KBM-7 (cell line): Measurements from ENCODE around the gene ANAPC7.
"Not testable (repeated sequence)": the region's sequence is repeated elsewhere in the genome, so short reads cannot be mapped to it uniquely, and the experiment has no call there.

Experiments used
- DNase-seq: peaks from one replicate; pipeline ENCODE4 v3.0.0-alpha.2; 2015
- in situ Hi-C: fragments of 300-500 bp; cut with MboI; formaldehyde crosslinking; loops from 2 replicates; pipeline ENCODE4 v1.14.3; 2020; ENCODE audit warnings: low sequenced_read_pairs, low pct_unique_long_range_greater_than_20kb, mixed read lengths

The ANAPC7 gene, protein sequence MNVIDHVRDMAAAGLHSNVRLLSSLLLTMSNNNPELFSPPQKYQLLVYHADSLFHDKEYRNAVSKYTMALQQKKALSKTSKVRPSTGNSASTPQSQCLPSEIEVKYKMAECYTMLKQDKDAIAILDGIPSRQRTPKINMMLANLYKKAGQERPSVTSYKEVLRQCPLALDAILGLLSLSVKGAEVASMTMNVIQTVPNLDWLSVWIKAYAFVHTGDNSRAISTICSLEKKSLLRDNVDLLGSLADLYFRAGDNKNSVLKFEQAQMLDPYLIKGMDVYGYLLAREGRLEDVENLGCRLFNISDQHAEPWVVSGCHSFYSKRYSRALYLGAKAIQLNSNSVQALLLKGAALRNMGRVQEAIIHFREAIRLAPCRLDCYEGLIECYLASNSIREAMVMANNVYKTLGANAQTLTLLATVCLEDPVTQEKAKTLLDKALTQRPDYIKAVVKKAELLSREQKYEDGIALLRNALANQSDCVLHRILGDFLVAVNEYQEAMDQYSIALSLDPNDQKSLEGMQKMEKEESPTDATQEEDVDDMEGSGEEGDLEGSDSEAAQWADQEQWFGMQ

GRCh38 chr12:110403146-110403975 lies at the start of gene ANAPC7:
TSS of gene ANAPC7 (minus strand) at chr12:110403708. CDS start at chr12:110403627, 81 bp downstream.
- in situ Hi-C loops = no loop called here
- peak; percentile 92 for DNase-seq

GRCh38 chr12:110451263-110451662 lies 47.8 kb upstream of the ANAPC7 start:
- in situ Hi-C loops = no loop called here
- no peak for DNase-seq

GRCh38 chr12:110449799-110450497 lies 46.4 kb upstream of the ANAPC7 start, which contains the start of gene ARPC3:
TSS of gene ARPC3 (minus strand) at chr12:110450337. CDS start at chr12:110450260, 77 bp downstream.
- in situ Hi-C loops = no loop called here
- peak; percentile 98 for DNase-seq

GRCh38 chr12:110444455-110444854 lies 40.9 kb upstream of the ANAPC7 start:
- in situ Hi-C loops = no loop called here
- no peak for DNase-seq

DNA sequence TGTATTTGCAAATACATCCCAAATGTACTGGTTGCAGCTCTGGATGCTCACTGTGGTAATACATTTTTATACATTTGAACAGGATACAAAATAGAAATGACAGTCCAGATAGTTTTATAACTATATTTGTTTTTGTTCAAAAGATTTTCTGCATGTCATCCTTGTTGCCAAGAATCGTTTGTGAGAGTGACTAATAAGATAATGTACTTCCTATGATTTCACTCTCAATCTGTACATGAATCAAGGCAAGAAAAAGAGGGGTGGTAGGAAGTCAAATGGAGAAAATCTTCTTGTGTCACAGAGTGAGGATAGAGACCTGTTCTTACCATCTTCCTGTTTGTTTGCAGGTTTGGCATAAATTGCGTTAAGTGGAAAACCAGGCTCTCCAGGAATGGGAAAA lies 32.7 kb upstream of the ANAPC7 start:
- in situ Hi-C loops = no loop called here
- no peak for DNase-seq

- DNase-seq = no peak
- in situ Hi-C loops = no loop called here
Measured at GRCh38 chr12:110431957-110432587, 28.6 kb upstream of the ANAPC7 start.

GRCh38 chr12:110429676-110430075 lies 26.2 kb upstream of the ANAPC7 start:
- DNase-seq, in situ Hi-C loops: not testable (repeated sequence)

DNA sequence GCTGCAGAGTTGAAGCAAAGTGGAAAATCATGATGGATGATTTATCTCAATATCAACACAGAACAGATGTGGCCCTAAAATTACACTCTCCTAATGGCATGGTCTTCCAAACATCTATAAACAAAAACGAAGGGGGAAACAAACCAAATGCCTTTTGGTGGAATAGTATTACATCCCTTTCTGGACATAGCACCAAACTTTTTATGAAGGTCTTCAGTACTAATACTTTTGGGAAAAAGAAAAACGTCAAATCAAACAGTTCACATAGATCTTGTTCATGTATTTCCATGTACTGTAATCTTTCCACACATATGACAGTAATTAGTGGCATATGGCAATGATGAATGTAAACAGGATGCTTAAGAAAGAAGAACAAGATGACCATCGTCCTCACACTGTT lies 22.9 kb upstream of the ANAPC7 start:
- in situ Hi-C loops = no loop called here
- no peak for DNase-seq

DNA sequence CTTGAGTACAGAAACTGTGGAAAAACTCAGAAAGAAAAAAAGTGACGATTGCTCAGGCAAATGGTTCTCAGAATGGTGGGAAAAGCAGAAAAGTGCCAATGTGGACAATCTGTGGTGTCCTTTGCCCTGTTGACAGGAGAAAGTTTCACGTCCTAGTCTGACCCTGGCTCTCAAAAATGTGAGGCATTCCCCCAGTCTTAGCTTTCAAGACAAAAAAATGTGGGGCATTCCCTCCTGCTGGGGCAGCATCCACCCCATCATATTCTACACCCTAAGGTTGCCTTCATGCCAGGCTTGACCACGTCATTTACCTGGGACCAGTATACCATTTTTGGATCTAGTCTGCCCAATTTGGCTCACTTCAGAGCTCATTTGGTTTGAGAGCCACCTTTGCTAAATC lies 20.7 kb upstream of the ANAPC7 start:
- in situ Hi-C loops = no loop called here
- DNase-seq = no peak

DNA sequence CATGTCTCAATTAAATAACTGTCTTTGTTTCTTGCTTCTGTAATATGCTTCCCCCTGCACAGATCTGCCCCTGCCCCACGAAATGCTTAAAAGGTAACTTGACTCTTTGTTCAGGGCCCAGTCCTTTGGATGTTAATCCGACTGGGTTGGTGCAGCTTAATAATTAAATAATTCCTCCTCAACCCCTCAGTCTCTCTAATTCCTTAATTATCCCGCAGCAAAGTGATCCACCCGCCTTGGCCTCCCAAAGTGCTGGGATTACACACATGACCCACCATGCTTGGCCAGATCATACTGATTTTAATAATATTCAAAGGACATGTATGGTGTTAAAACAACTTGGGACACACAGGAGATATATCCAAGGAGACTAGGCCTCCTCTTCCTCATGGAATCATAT lies 18.2 kb upstream of the ANAPC7 start:
- in situ Hi-C loops = no loop called here
- DNase-seq = no peak

- in situ Hi-C loops = no loop called here
- no peak for DNase-seq
Measured at GRCh38 chr12:110421159-110421661, 17.7 kb upstream of the ANAPC7 start.

DNA sequence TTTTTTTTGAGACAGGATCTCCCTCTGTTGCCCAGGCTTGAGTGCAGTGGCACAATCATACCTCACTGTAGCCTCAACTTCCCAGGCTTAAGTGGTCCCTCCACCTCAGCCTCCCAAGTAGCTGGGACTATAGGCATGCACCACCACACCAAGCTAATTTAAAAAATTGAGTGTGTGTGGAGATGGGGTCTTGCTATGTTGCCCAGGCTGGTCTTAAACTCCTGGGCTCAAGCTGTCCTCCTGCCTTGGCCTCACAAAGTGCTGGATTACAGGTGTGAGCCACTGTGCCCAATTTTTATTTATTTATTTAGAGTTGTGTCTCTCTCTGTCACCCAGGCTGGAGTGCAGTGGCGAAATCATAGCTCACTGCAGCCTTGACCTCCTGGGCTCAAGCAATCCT lies 17.1 kb upstream of the ANAPC7 start:
- DNase-seq, in situ Hi-C loops: not testable (repeated sequence)

- in situ Hi-C loops = not testable (repeated sequence)
- peak; percentile 70 for DNase-seq
Measured at GRCh38 chr12:110417113-110417512, 13.6 kb upstream of the ANAPC7 start.

DNA sequence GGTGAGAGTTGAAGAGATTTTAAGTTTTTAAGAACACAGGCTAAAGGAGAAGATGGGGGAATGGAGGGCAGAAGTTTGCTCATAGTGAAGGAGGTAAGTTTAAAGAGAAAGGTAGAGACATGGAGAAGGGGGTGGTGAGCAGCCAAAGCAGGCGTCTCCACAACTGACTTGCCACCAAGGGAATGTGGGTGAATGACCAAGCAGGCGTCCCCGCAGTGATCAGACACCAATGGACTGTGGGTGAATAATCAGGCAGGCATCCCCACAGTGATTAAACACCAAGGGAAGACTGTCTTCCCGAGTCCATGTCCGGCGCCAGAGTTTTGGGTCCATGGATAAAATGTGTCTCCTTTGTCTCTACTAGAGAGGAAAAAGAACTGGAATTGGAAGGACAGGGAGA lies 6.6 kb upstream of the ANAPC7 start:
- DNase-seq, in situ Hi-C loops: not testable (repeated sequence)

DNA sequence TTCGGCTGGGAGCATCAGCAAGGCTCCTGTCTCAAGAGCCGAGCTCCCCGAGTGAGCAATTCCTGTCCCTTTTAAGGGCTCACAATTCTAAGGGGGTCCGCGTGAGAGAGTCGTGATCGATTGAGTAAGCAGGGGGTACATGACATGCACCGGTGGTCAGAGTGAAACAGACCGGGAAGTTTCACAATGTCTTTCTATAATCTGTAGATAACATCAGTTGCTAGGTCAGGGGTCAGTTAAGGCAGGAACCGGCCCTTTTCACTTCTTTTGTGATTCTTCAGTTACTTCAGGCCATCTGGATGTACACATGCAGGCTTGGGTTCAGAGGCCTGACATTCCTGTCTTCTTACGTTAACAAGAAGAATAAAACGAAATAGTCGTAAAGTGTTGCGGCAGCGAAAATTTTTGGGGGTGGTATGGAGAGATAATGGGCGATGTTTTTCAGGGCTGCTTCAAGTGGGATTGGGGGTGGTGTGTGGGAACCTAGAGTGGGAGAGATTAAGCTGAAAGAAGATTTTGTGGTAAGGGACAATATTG lies 1.7 kb upstream of the ANAPC7 start:
- in situ Hi-C loops, DNase-seq: not testable (repeated sequence)

- in situ Hi-C loops = no loop called here
- no peak for DNase-seq
Measured at GRCh38 chr12:110403976-110404682, 621 bp upstream of the ANAPC7 start.

DNA sequence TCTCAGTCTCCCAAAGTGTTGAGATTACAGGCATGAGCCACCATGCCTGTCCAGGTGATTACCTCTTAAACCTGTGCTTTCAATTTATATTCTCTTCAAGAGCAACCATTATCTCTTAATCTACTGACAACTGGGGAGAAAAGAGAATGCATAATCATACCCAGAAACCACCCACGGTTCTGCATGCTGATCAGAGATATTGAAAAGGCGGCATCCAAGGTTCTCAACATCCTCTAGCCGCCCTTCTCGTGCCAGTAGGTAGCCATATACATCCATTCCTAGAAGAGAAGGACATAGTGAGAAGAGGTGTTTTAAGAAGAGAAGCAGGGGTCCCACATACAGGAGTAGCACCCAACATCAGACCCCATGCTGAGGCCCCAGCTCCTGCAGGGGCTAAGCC lies 20.8 kb downstream of the ANAPC7 start:
- in situ Hi-C loops = no loop called here
- no peak for DNase-seq

GRCh38 chr12:110379631-110380030 lies 23.9 kb downstream of the ANAPC7 start:
- in situ Hi-C loops = no loop called here
- no peak for DNase-seq
